GM19452 (cell line): ENCODE data around the gene CCN2.
"Not testable (repeated sequence)": the region's sequence is repeated elsewhere in the genome, so short reads cannot be mapped to it uniquely, and the experiment has no call there.

Experiments
- ATAC-seq: cut with Tn5 transposase; IDR thresholded peaks from one replicate; pipeline ENCODE4 v1.9.1; 2021; ENCODE audit not compliant: unreplicated experiment

CCN2 gene

DNA sequence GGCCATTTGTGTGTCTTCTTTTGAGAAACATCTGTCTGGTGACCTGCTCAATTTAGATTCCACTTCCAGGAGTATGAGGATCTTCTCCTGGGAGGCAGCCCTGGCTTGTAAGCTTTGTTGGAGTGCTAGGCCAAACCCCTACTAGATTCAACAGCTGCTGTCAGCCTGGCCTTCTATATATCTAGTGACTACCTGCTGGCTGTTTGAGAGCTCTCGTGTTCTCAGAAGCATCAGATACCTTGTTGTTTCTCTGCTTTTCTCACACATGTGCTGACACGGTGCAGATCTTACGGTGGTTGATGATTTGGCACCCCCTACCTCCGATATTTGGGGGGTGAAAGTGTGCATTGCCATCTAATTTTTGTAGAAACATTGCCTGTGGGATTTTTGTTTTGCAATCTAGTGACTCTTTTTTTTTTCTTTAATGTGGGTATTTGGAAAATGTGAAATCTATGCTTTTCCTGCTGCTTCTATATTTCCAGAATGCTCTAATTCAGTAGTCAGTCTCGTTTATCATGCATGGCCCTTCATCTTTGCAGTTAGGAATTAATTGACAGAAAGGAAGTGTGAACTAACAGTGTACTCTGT is 4.7 kb downstream of the CCN2 start:
- no peak for ATAC-seq

GRCh38 chr6:131945971-131946370 is 5.2 kb downstream of the CCN2 start:
- no peak for ATAC-seq

- no peak for ATAC-seq
Observed at GRCh38 chr6:131937703-131938631, 13.2 kb downstream of the CCN2 start.

DNA sequence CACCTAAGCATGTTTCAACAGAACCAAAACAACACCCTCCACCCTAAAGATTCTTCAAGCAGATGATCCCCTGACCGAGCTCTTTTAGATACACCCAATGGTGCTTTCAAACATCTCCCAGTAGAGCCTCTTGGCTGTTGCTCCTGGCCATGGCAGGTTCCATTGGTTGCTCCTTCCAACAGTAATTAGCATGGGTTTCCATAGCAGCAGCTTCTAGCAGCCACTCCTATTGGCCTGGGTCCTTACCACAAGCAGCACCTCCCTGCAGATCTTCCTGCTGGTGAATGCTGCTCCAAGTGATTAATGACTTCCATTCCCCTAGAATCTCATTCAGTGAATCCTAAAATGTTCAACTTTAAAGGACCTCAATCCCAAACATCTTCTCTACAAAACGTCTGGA is 13.9 kb downstream of the CCN2 start:
- ATAC-seq: no peak

GRCh38 chr6:131936156-131936555 is 15.0 kb downstream of the CCN2 start:
- ATAC-seq: no peak

- no peak for ATAC-seq
Observed at GRCh38 chr6:131931063-131931750, 20.0 kb downstream of the CCN2 start.

- no peak for ATAC-seq
Observed at GRCh38 chr6:131929976-131930375, 21.2 kb downstream of the CCN2 start.

GRCh38 chr6:131929264-131929663 is 21.9 kb downstream of the CCN2 start:
- no peak for ATAC-seq

- ATAC-seq: no peak
Observed at GRCh38 chr6:131924881-131925474, 26.2 kb downstream of the CCN2 start.

DNA sequence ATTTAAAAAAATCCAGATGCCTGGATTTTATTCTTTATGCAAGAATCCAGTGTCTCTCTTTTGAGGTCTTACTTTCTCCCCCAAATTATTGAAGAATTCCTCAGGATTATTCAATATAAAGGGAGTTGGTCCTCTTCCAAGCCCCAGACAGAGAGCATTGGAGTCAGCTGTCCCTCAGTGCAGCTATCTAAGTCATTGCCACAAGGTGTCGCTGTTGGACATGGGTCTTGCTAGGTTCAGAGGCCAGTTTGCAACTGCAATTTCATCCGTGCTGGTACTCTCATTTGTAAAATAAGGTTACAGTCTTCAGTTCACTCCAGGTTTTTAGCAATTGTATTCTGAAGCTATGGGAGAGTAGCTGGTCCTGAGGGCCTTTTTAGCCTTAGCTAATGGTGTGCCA is 27.8 kb downstream of the CCN2 start:
- ATAC-seq: peak; percentile 70

DNA sequence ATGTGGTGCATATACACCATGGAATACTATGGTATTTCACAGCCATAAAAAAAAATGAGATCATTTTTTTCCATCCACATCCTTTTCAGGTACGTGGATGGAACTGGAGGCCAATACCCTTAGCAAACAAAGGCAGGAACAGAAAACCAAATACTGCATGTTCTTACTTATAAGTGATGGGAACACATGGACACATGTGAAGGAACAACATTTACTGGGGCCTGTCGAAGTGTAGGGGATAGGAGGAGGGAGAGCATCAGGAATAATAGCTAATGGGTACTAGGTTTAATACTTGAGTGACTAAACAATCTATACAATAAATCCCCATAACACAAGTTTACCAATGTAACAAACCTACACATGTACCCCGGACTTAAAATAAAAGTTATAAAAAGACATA is 30.5 kb downstream of the CCN2 start:
- ATAC-seq: no peak

DNA sequence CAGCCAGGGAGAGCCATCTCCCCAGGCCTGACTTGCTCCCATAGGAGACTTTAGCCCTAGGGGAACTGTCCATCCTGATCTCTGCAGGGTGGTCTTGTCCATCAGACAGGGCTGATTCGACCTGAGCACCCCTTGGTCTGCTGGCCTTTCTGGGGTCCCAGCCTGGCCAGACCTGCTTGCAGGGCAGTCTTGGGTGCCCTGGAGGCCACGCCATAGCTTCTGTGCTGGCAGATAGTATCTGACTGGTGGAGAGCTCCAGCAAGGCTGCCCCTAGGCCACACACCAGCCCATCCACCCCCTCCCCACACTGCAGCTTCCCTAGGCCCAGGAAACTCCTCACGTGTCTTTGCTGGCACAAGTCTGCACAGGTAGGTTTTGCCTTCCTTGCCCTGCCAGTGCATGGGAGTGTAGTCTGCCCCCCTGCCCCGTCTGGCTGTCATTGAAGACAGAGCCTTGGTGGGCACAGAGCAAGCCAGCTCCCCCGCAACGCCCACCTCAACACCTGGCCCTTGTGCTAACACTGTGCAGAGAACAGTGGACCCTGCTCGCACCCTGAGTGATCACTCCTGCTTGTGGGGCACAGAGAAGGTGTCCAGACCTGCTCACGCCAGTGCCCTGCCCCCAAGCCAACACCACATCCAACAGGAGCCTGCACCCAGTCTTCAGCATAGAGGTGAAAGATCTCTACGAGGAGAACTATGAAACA is 32.4 kb downstream of the CCN2 start:
- ATAC-seq: no peak

DNA sequence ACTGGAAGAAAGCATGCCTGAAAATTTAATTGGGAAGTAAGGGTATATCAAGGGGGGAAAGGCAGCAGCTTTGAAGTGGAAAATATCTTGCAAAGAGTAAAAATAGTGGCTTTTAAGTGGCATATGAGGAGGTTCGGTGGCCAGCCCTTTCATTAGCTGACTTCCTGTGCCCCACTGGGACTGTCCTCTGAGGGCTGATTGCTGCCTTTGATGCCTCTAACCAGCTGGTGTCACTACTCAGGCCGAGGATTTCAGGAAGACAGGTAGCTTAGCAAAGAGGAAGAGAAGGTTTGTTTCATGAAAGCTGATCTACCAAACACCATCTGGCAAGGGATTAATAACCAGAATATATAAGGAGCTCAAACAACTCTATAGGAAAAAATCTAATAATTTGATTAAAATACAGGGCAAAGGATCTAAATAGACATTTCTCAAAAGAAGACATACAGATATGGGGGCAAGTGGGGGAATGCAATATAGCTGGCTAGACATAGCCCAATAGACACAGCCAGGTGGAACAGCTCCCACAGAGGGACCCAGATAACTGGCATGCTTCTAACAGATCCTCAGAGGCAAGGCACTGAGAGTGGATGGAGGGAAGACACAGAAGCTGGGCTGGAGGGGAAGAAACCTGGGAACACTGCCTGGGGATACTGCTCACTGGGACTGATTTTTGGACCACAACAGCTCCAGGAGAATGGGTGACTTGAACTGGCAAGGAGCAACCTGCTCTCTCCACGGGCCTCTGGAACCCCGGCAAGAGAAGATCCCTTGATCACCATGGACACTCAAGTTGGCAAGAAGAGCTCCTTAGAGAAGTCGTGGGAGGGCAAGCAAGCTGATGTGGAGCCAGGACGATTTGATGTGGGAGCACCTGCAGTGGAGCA is 33.2 kb downstream of the CCN2 start:
- no peak for ATAC-seq

DNA sequence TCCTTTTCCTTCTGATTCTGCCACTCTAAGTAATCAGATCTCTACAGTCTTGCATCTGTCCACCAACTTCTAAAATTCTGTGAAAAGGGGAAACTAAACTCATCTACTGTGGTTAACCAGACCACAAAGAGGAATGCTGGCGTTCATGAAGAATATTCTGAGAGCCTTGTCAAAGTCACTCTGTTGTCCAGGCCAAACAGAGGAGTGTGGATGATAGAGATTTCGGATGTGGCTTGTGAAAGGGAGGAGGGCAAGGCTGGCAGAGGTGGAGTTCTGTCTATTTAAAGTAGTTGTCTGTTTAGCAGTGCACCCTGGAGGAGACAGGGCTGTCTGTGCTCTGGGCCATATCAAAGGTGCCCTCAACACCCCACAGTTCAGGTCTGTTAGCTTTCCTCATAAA is 33.9 kb downstream of the CCN2 start:
- no peak for ATAC-seq

DNA sequence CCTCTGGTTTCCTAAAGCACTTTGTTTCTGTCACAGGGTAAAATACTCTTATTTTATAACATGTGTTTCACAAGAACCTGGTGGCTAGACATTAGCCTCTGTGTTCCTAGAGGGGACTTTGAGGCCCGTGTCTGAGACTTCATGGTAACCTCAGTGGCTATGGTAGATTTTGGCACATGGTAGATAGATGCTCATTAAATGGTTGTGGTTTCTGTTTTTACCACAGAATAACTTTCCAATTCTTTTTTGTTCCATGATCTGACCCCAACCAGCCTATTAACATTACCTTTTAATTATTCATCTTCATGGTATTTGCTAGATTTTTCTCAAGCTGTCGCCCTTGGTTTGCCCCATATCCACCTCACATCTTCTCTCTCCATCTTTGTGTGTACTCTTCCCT is 34.3 kb downstream of the CCN2 start:
- ATAC-seq: no peak

- ATAC-seq: not testable (repeated sequence)
Observed at GRCh38 chr6:131916091-131916796, 34.9 kb downstream of the CCN2 start.

DNA sequence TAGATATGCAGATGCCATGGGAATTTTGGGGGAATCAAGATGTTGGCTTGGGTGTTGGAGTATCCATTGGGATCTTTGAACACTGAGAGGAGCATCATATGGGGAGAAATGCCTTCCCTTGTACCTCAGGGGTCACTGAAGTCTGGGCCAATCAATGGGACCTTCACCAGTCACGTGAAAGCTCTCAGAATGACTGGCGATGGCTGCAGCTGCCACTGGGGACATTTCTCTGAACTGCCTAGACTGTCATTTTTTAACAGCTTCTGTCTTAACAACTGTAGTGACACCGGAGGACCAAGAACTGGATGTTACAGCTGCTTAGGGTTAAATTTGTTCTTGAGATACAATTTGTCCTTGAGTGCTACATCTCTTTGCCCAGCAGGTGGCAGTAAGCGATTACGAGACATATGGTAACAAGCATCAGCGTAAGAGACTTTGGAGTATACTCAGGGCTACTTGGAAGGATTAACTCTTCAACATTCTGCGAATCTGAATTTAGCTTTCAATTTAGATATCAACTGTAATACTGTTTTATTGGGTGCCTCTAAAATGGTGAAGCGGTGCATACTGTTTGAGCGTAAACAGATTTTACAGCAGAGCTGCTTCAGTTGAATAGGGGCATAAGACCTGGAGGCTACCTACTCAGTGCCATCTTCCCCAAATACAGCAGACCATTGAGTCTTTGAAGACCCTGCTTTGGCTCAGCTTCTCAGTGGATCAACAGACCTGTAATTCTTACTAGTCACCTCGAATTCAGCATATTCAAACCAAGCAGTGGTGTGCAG is 36.0 kb downstream of the CCN2 start:
- peak; percentile 87 for ATAC-seq

DNA sequence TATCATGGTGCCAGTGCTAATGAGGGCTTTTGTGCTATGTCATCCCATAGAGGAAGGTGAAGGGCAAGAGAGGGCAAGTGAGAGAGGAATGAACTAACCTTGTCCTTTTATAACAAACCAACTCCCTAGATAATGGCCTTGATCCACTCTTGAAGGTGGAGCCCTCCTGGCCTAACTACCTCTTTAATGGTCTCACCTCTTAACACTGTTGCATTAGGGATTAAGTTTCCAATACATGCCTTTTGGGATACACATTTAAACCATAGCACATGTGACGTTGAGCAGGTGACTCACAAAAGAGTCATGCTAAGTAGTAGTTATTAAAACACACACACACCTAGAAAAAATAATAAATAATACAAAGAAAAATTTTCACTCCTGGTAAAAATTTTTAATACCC is 36.9 kb downstream of the CCN2 start:
- no peak for ATAC-seq

- ATAC-seq: no peak
Observed at GRCh38 chr6:131911951-131912350, 39.2 kb downstream of the CCN2 start.
